Endothelial cell of umbilical vein (primary cell): ENCODE results near the gene EXOC3L1. TPM values are rescaled to one million over a fixed set of nuclear protein-coding genes. Genes with fewer than 3 reads are reported as not detected.

ENCODE experiments used
- BruUV-seq: library from RNA; stranded (reverse); fragments of 400-500 nt; replicated peaks from 2 replicates; lab custom pipeline; 2021; lab: Mats Ljungman, UMichigan
- CTCF ChIA-PET: fragments of 300-600, 350-600 bp; sonication (Branson Sonifier 250); formaldehyde crosslinking; loops from one replicate; lab custom pipeline; 2021; ENCODE audit warnings: antibody characterized with exemption, inconsistent platforms; lab: Charles Lee
- POLR2A ChIA-PET: fragments of 300-600, 350-600 bp; sonication (Branson Sonifier 250); formaldehyde crosslinking; loops from one replicate; lab custom pipeline; 2021; ENCODE audit warnings: antibody characterized with exemption, inconsistent platforms; lab: Charles Lee
- DNase-seq: peaks from one replicate; pipeline ENCODE4 v3.0.0-alpha.2; 2011; ENCODE audit warnings: low read depth, low spot score
- FAIRE-seq: peaks from 2 replicates; lab custom pipeline; 2011; peaks lifted over from hg19 to GRCh38; lab: Jason Lieb, UNC
- H2AFZ ChIP-seq: 2 replicates; pipeline ENCODE4 v1.6.0; 2012; ENCODE audit warnings: low read depth, low read length, control low read depth, inconsistent platforms
- H3K27ac ChIP-seq: 2 replicates; pipeline ENCODE4 v1.5.1; 2011; ENCODE audit warnings: low read depth, mild to moderate bottlenecking, control low read depth, low read length, moderate library complexity; ENCODE audit not compliant: insufficient read depth
- H3K27me3 ChIP-seq, 2 experiments: 2 replicates each; pipeline versions ENCODE4 v1.6.0 to v1.6.1; 2011; ENCODE audit warnings: low read length in 2 of 2, mixed read lengths in 1 of 2; ENCODE audit not compliant: control insufficient read depth in 2 of 2, insufficient read depth in 2 of 2
- H3K36me3 ChIP-seq, 2 experiments: 2 replicates in 1 of 2; 3 replicates in 1 of 2; pipeline ENCODE4 v1.5.1; 2011; ENCODE audit warnings: low read length in 2 of 2, mild to moderate bottlenecking in 1 of 2, moderate library complexity in 1 of 2; ENCODE audit not compliant: control insufficient read depth in 2 of 2, insufficient read depth in 2 of 2; ENCODE audit errors: extremely low read depth in 1 of 2
- H3K4me1 ChIP-seq: 3 replicates; pipeline ENCODE4 v1.5.1; 2011; ENCODE audit warnings: mild to moderate bottlenecking, low read length; ENCODE audit not compliant: control insufficient read depth, insufficient read depth; ENCODE audit errors: extremely low read depth
- H3K4me2 ChIP-seq: 2 replicates; pipeline ENCODE4 v1.6.1; 2011; ENCODE audit warnings: low read length, control low read depth, mixed read lengths; ENCODE audit not compliant: insufficient read depth
- H3K4me3 ChIP-seq, 3 experiments: fragments of 200-600 bp in 1 of 3; sonication (generic), shearing (Covaris generic) in 1 of 3; replicated peaks in 1 of 3; 2 replicates each; pipeline ENCODE4 v1.5.1; 2011 to 2016; ENCODE audit warnings: control low read depth in 3 of 3, low read length in 3 of 3, mild to moderate bottlenecking in 2 of 3, inconsistent platforms in 1 of 3, low read depth in 1 of 3, moderate library complexity in 1 of 3; ENCODE audit not compliant: insufficient read depth in 1 of 3
- H3K79me2 ChIP-seq: 2 replicates; pipeline ENCODE4 v1.6.0; 2012; ENCODE audit warnings: low read length, inconsistent platforms; ENCODE audit not compliant: control insufficient read depth, insufficient read depth
- H3K9ac ChIP-seq: replicated peaks from 2 replicates; pipeline ENCODE3; 2011; ENCODE audit warnings: low read length, control low read depth; ENCODE audit not compliant: insufficient read depth; ENCODE audit errors: extremely low read depth
- H3K9me1 ChIP-seq: replicated peaks from 3 replicates; pipeline ENCODE4 v1.6.0; 2011; ENCODE audit warnings: mild to moderate bottlenecking, low read length; ENCODE audit not compliant: control insufficient read depth, insufficient read depth; ENCODE audit errors: extremely low read depth
- H3K9me3 ChIP-seq: replicated peaks from 2 replicates; pipeline ENCODE4 v1.5.1; 2012; ENCODE audit warnings: low read length, inconsistent platforms; ENCODE audit not compliant: control insufficient read depth, insufficient read depth
- H4K20me1 ChIP-seq: replicated peaks from 2 replicates; pipeline ENCODE3; 2011; ENCODE audit warnings: mild to moderate bottlenecking, low read length; ENCODE audit not compliant: control insufficient read depth, insufficient read depth; ENCODE audit errors: extremely low read depth
- CTCF ChIP-seq, 2 donors: IDR thresholded peaks; 1 replicate in 1 of 2; 2 replicates in 1 of 2; pipeline ENCODE4 v1.5.1; 2011; ENCODE audit warnings: low read length in 2 of 2, mild to moderate bottlenecking in 2 of 2, moderate library complexity in 2 of 2, control low read depth in 1 of 2, inconsistent platforms in 1 of 2, low read depth in 1 of 2; ENCODE audit not compliant: insufficient read depth in 1 of 2; ENCODE audit errors: extremely low read depth in 1 of 2
- FOS ChIP-seq: IDR thresholded peaks from 2 replicates; pipeline ENCODE4 v1.6.1; 2011; ENCODE audit warnings: mild to moderate bottlenecking, low read length, moderate library complexity, borderline replicate concordance; ENCODE audit not compliant: insufficient read depth
- GATA2 ChIP-seq: IDR thresholded peaks from 2 replicates; pipeline ENCODE4 v1.7.0; 2011; ENCODE audit warnings: low read depth, mild to moderate bottlenecking, moderate library complexity, mixed read lengths, low read length; ENCODE audit not compliant: insufficient read length, insufficient read depth
- MAX ChIP-seq: IDR thresholded peaks from 2 replicates; pipeline ENCODE4 v1.6.1; 2011; ENCODE audit not compliant: insufficient read depth, insufficient read length
- MYC ChIP-seq: IDR thresholded peaks from one replicate; pipeline ENCODE4 v1.6.1; 2011; ENCODE audit warnings: mild to moderate bottlenecking, low read depth, low read length
- POLR2A ChIP-seq: IDR thresholded peaks from 2 replicates; pipeline ENCODE4 v1.6.1; 2012; ENCODE audit warnings: low read depth, mild to moderate bottlenecking, control low read depth, low read length
- POLR2AphosphoS5 ChIP-seq: IDR thresholded peaks from 2 replicates; pipeline ENCODE4 v1.6.1; 2012; ENCODE audit warnings: low read depth, mild to moderate bottlenecking, control low read depth, low read length, moderate library complexity; ENCODE audit not compliant: insufficient read depth
- dilution Hi-C: fragments of 300-500 bp; cut with MboI; formaldehyde crosslinking; loops from one replicate; pipeline ENCODE4 v1.15.0; 2019; ENCODE audit warnings: low sequenced_read_pairs; ENCODE audit not compliant: extremely low pct_ligation_motif_present
- intact Hi-C: fragments of 100-400 bp; cut with micrococcal nuclease; formaldehyde crosslinking; loops from one replicate; pipeline ENCODE4 v1.10.0; 2022
- polyA plus RNA-seq, 4 experiments: library from polyadenylated mRNA; depleted of rRNA in 3 of 4; stranded (reverse) in 3 of 4; unstranded in 1 of 4; fragments of >200 nt; gene quantifications; 2 replicates each; pipeline versions ENCODE4 v1.2.1 to v1.2.3, GENCODE V29; 2011 to 2012; ENCODE audit warnings: missing spikeins in 1 of 4
- total RNA-seq: library from RNA; stranded (reverse); gene quantifications from 2 replicates; pipeline ENCODE4 v1.2.3, GENCODE V29; 2021

Gene EXOC3L1
- total and polyA plus RNA-seq, 2 donors (not counting 3 experiments of a cell fraction or from before 2014, with no cell fraction given) = 10.8 to 11.6 TPM

GRCh38 chr16:67216612-67217490 is 26.9 kb upstream of the EXOC3L1 start:
- Histone ChIP-seq H3K36me3 (no peaks in the 10 kb centered on the region), H3K4me1 (peaks cover 22% of the 10 kb centered on the region), H4K20me1 (no peaks in the 10 kb centered on the region), H3K9ac (no peak overlapping the region), H3K79me2 (no peaks in the 10 kb centered on the region), H3K9me3 (no peaks in the 10 kb centered on the region), H3K27ac (peak overlapping the region; percentile 30), H2AFZ (peak overlapping the region; percentile 69), H3K27me3 (no peaks in the 10 kb centered on the region), H3K4me2 (peak overlapping the region; percentile 1), H3K4me3 (no peak overlapping the region), H3K9me1 (no peaks in the 10 kb centered on the region)
- ChIA-PET POLR2A (interaction anchor here (0.8 to 1.8 kb wide), 3 partner anchors 10 to 30 kb away, joined by 3 to 8 read pairs (median 6); partner anchors contain the start of genes FHOD1 and TMEM208), CTCF (interaction anchor here (0.5 to 1.8 kb wide), 8 partner anchors 10 to 177 kb away, joined by 3 to 9 read pairs (median 3); partner anchors contain the start of genes ELMO3 and TMEM208)
- intact Hi-C loops (loop anchor here (1.0 to 2.0 kb wide), 2 partner anchors 10 to 18 kb away; partner anchors contain the start of genes ELMO3 and TMEM208), dilution Hi-C loops (no loop called here)
- BruUV-seq = no TSS peak
- FAIRE-seq = peak; percentile 93
- DNase-seq = peak; percentile 66
- TF ChIP-seq POLR2A (peak; percentile 26), CTCF (IDR thresholded peaks at IDR 0.05; ENCODE audit: extremely low read depth in 1 of 2, insufficient read depth in 1 of 2, low read depth in 1 of 2, low read length in 2 of 2) (no peak), MYC (no peak), FOS (no peak), GATA2 (peak; percentile 29), MAX (no peak), POLR2AphosphoS5 (peak; percentile 41)
